ENCODE measurements around the gene APOA5.
"Not testable (repeated sequence)": the region's sequence is repeated elsewhere in the genome, so short reads cannot be mapped to it uniquely, and the experiment has no call there.

Gene APOA5

GRCh38 chr11:116771935-116772334 lies 19.7 kb downstream of the APOA5 start:
- no peak for DNase-seq

GRCh38 chr11:116762132-116762531 lies 29.5 kb downstream of the APOA5 start:
- no peak for DNase-seq

GRCh38 chr11:116756044-116756443 lies 35.6 kb downstream of the APOA5 start:
- not testable (repeated sequence) for DNase-seq

GRCh38 chr11:116750070-116750718 lies 41.5 kb downstream of the APOA5 start:
- no peak for DNase-seq

- DNase-seq = no peak
These were observed 49.6 kb downstream of the APOA5 start for GRCh38 chr11:116742104-116742503.

GRCh38 chr11:116740741-116741140 lies 50.9 kb downstream of the APOA5 start:
- DNase-seq = no peak

Data from CD4-positive, alpha-beta T cell treated with Interleukin-1 beta for 1 hour (primary cell).